Measurements from ENCODE around the gene CPNE6.

Gene CPNE6

DNA sequence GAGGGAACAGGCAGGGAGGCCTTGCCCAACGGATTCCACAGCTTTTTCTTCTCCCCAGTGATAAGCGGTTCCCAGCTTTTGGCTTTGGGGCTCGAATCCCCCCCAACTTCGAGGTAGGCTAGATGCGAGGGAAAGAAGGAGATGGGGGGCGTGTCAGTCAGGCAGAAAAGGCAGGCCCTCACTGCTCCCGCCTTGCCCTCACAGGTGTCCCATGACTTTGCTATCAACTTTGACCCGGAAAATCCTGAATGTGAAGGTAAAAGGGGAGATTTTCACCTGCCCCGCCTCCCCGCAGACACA is 4.9 kb downstream of the CPNE6 start:
- Histone ChIP-seq H3K27ac (ENCODE audit: extremely low read depth, low read depth, low read length) (no peak overlapping the region), H3K36me3 (ENCODE audit: control insufficient read depth in 2 of 2, insufficient read depth in 1 of 2, low read length in 2 of 2) (no peaks in the 10 kb centered on the region), H3K9me3 (ENCODE audit: control insufficient read depth, insufficient read depth, low read depth, low read length) (no peaks in the 10 kb centered on the region), H3K4me1 (ENCODE audit: control insufficient read depth, insufficient read depth, low read length) (peaks cover 7% of the 10 kb centered on the region; the same call in 1 of the 2 replicates), H3K4me3 (ENCODE audit: low read depth, low read length) (no peak overlapping the region)
- TF ChIP-seq ZBTB20 (tag by site-specific recombination; IDR thresholded peaks at IDR 0.05) (no peak), ZNF202 (tag by site-specific recombination; IDR thresholded peaks at IDR 0.05; ENCODE audit: borderline replicate concordance) (no peak), ZNF701 (tag by site-specific recombination; IDR thresholded peaks at IDR 0.05) (no peak), ZBTB1 (tag by site-specific recombination; IDR thresholded peaks at IDR 0.05) (no peak)
- TF ChIP-seq, protein P1, sequence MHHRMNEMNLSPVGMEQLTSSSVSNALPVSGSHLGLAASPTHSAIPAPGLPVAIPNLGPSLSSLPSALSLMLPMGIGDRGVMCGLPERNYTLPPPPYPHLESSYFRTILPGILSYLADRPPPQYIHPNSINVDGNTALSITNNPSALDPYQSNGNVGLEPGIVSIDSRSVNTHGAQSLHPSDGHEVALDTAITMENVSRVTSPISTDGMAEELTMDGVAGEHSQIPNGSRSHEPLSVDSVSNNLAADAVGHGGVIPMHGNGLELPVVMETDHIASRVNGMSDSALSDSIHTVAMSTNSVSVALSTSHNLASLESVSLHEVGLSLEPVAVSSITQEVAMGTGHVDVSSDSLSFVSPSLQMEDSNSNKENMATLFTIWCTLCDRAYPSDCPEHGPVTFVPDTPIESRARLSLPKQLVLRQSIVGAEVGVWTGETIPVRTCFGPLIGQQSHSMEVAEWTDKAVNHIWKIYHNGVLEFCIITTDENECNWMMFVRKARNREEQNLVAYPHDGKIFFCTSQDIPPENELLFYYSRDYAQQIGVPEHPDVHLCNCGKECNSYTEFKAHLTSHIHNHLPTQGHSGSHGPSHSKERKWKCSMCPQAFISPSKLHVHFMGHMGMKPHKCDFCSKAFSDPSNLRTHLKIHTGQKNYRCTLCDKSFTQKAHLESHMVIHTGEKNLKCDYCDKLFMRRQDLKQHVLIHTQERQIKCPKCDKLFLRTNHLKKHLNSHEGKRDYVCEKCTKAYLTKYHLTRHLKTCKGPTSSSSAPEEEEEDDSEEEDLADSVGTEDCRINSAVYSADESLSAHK (tag by site-specific recombination; IDR thresholded peaks at IDR 0.05), result no peak
- ChIA-PET CTCF (interaction anchor here (0.6 to 3.9 kb wide), 3 partner anchors 15 to 509 kb away, joined by 3 to 31 read pairs (median 3); partner anchors contain the start of gene AP1G2), POLR2A (no interaction called here)

DNA sequence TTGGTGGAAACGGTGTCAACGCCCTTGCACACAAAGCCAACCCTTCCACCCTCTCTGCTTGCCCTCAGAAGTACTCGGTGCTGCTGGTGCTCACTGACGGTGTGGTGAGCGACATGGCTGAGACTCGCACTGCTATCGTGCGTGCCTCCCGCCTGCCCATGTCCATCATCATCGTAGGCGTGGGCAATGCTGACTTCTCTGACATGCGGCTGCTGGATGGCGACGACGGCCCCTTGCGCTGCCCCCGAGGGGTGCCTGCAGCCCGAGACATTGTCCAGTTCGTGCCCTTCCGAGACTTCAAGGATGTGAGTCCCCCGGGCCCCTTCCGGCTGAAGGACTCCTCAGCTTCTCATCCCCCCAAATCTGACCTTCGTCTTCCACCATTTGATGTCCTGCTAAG is 5.7 kb downstream of the CPNE6 start:
- ChIA-PET POLR2A (interaction anchor here (0.5 to 0.6 kb wide), 2 partner anchors 17 to 93 kb away, joined by 3 read pairs; no protein-coding TSS in a partner anchor), CTCF (interaction anchor here (1.1 to 3.9 kb wide), 2 partner anchors 14 to 29 kb away, joined by 3 to 31 read pairs; no protein-coding TSS in a partner anchor)
- Histone ChIP-seq H3K9me3 (ENCODE audit: control insufficient read depth, insufficient read depth, low read depth, low read length) (no peaks in the 10 kb centered on the region), H3K27ac (ENCODE audit: extremely low read depth, low read depth, low read length) (no peak overlapping the region), H3K4me3 (ENCODE audit: low read depth, low read length) (no peak overlapping the region), H3K36me3 (ENCODE audit: control insufficient read depth in 2 of 2, insufficient read depth in 1 of 2, low read length in 2 of 2) (no peaks in the 10 kb centered on the region), H3K4me1 (ENCODE audit: control insufficient read depth, insufficient read depth, low read length) (peaks cover 10% of the 10 kb centered on the region)
- TF ChIP-seq, protein P2, sequence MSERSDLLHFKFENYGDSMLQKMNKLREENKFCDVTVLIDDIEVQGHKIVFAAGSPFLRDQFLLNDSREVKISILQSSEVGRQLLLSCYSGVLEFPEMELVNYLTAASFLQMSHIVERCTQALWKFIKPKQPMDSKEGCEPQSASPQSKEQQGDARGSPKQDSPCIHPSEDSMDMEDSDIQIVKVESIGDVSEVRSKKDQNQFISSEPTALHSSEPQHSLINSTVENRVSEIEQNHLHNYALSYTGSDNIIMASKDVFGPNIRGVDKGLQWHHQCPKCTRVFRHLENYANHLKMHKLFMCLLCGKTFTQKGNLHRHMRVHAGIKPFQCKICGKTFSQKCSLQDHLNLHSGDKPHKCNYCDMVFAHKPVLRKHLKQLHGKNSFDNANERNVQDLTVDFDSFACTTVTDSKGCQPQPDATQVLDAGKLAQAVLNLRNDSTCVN (tag by site-specific recombination; optimal IDR thresholded peaks at IDR 0.05), result no peak
- TF ChIP-seq TRIM28 (IDR thresholded peaks at IDR 0.05; ENCODE audit: borderline replicate concordance, low read length), result no peak
- TF ChIP-seq, protein P3, sequence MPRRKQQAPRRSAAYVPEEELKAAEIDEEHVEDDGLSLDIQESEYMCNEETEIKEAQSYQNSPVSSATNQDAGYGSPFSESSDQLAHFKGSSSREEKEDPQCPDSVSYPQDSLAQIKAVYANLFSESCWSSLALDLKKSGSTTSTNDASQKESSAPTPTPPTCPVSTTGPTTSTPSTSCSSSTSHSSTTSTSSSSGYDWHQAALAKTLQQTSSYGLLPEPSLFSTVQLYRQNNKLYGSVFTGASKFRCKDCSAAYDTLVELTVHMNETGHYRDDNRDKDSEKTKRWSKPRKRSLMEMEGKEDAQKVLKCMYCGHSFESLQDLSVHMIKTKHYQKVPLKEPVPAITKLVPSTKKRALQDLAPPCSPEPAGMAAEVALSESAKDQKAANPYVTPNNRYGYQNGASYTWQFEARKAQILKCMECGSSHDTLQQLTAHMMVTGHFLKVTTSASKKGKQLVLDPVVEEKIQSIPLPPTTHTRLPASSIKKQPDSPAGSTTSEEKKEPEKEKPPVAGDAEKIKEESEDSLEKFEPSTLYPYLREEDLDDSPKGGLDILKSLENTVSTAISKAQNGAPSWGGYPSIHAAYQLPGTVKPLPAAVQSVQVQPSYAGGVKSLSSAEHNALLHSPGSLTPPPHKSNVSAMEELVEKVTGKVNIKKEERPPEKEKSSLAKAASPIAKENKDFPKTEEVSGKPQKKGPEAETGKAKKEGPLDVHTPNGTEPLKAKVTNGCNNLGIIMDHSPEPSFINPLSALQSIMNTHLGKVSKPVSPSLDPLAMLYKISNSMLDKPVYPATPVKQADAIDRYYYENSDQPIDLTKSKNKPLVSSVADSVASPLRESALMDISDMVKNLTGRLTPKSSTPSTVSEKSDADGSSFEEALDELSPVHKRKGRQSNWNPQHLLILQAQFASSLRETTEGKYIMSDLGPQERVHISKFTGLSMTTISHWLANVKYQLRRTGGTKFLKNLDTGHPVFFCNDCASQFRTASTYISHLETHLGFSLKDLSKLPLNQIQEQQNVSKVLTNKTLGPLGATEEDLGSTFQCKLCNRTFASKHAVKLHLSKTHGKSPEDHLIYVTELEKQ (tag by site-specific recombination; IDR thresholded peaks at IDR 0.05; ENCODE audit: borderline replicate concordance), result no peak
- TF ChIP-seq ZNF169 (tag by site-specific recombination; IDR thresholded peaks at IDR 0.05), result no peak
- TF ChIP-seq ZNF423 (tag by site-specific recombination; IDR thresholded peaks at IDR 0.05), result no peak
- TF ChIP-seq, protein P4, sequence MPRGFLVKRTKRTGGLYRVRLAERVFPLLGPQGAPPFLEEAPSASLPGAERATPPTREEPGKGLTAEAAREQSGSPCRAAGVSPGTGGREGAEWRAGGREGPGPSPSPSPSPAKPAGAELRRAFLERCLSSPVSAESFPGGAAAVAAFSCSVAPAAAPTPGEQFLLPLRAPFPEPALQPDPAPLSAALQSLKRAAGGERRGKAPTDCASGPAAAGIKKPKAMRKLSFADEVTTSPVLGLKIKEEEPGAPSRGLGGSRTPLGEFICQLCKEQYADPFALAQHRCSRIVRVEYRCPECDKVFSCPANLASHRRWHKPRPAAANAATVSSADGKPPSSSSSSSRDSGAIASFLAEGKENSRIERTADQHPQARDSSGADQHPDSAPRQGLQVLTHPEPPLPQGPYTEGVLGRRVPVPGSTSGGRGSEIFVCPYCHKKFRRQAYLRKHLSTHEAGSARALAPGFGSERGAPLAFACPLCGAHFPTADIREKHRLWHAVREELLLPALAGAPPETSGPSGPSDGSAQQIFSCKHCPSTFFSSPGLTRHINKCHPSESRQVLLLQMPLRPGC (tag by site-specific recombination; IDR thresholded peaks at IDR 0.05), result no peak
- TF ChIP-seq, protein P5, sequence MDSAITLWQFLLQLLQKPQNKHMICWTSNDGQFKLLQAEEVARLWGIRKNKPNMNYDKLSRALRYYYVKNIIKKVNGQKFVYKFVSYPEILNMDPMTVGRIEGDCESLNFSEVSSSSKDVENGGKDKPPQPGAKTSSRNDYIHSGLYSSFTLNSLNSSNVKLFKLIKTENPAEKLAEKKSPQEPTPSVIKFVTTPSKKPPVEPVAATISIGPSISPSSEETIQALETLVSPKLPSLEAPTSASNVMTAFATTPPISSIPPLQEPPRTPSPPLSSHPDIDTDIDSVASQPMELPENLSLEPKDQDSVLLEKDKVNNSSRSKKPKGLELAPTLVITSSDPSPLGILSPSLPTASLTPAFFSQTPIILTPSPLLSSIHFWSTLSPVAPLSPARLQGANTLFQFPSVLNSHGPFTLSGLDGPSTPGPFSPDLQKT (IDR thresholded peaks at IDR 0.05; ENCODE audit: borderline replicate concordance, low read depth, low read length), result no peak
- no peak for TF ChIP-seq ZNF791 (tag by site-specific recombination; IDR thresholded peaks at IDR 0.05)
- no peak for TF ChIP-seq HOXA7 (CRISPR knock-in tag; IDR thresholded peaks at IDR 0.05; ENCODE audit: borderline replicate concordance)
- no peak for TF ChIP-seq ZNF266 (tag by site-specific recombination; IDR thresholded peaks at IDR 0.05; ENCODE audit: low read depth)
- TF ChIP-seq, protein P6, sequence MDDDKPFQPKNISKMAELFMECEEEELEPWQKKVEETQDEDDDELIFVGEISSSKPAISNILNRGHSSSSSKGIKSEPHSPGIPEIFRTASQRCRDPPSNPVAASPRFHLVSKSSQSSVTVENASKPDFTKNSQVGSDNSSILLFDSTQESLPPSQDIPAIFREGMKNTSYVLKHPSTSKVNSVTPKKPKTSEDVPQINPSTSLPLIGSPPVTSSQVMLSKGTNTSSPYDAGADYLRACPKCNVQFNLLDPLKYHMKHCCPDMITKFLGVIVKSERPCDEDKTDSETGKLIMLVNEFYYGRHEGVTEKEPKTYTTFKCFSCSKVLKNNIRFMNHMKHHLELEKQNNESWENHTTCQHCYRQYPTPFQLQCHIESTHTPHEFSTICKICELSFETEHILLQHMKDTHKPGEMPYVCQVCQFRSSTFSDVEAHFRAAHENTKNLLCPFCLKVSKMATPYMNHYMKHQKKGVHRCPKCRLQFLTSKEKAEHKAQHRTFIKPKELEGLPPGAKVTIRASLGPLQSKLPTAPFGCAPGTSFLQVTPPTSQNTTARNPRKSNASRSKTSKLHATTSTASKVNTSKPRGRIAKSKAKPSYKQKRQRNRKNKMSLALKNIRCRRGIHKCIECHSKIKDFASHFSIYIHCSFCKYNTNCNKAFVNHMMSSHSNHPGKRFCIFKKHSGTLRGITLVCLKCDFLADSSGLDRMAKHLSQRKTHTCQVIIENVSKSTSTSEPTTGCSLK (tag by site-specific recombination; IDR thresholded peaks at IDR 0.05), result no peak
- TF ChIP-seq ZNF23 (tag by site-specific recombination; IDR thresholded peaks at IDR 0.05; ENCODE audit: borderline replicate concordance), result no peak
- TF ChIP-seq ZNF544 (tag by site-specific recombination; IDR thresholded peaks at IDR 0.05), result no peak
- no peak for TF ChIP-seq ZNF426 (tag by site-specific recombination; IDR thresholded peaks at IDR 0.05)
- TF ChIP-seq ZBTB7A (tag by site-specific recombination; IDR thresholded peaks at IDR 0.05; ENCODE audit: low read depth), result no peak
- TF ChIP-seq ZNF48 (tag by site-specific recombination; IDR thresholded peaks at IDR 0.05), result no peak
- no peak for TF ChIP-seq MYNN (tag by site-specific recombination; IDR thresholded peaks at IDR 0.05; ENCODE audit: borderline replicate concordance)
- no peak for TF ChIP-seq ZBTB48 (tag by site-specific recombination; IDR thresholded peaks at IDR 0.05)
- TF ChIP-seq ZNF2 (tag by site-specific recombination; IDR thresholded peaks at IDR 0.05), result no peak

Measured in HEK293 (cell line).